IPS-NIHi7 (cell line): Measurements from ENCODE around the gene CSPG5.

ENCODE experiments used
- DNase-seq: peaks from one replicate; pipeline ENCODE4 v3.0.0; 2012; ENCODE audit warnings: mixed read lengths; ENCODE audit errors: extremely low spot score

The CSPG5 gene, protein sequence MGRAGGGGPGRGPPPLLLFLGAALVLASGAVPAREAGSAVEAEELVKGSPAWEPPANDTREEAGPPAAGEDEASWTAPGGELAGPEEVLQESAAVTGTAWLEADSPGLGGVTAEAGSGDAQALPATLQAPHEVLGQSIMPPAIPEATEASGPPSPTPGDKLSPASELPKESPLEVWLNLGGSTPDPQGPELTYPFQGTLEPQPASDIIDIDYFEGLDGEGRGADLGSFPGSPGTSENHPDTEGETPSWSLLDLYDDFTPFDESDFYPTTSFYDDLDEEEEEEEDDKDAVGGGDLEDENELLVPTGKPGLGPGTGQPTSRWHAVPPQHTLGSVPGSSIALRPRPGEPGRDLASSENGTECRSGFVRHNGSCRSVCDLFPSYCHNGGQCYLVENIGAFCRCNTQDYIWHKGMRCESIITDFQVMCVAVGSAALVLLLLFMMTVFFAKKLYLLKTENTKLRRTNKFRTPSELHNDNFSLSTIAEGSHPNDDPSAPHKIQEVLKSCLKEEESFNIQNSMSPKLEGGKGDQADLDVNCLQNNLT

DNA sequence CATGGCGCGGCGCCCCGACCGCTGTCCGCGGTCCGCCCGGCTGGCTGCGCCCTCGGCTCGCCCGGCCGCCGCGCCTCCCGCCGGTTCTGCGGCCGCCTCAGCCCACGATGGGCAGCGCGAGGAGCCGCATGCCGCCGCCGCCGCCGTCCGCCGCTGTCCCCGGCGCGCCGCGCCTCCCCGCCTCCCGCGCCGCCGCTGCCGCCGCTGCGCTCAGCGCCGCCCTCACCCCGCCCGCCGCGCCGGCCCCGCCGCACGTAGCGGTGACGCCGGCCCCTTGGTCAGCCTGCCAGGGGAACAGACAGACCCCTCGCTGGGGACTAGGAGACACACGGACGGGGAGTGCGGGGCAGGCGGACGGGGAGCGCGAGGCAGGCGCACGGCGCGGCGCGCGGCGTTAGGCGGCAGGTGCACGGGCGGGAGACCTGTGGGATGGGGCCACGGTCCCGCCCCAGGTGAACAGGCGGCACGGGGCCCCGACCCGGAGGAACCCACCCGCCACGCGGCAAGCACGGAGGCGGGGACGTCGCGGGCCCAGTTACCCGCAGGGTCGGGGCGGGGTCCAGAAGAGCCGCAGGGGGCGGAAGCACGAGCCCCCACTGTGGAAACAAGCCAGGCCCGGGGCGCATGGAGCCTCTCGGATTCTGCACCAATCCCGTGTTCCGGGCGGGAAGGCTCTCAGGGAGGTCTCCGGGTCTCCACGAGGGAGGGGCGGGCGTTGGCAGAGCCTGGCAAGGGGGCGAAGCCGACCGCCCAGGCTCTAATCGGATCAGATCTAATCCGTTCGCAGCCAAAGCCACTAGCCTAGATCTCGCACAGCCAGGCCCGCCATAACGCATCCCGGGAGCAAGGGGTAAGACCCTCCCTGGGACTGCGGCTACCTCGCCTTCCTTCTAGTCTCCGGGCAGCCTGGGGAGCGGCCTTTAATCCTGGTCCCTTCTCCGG, at the start of gene CSPG5:
Gene CSPG5, minus strand, starts transcription at position 175 of the 942 bp plus-strand sequence. Its CDS starts 172 bp downstream, at position 3.
- peak; percentile 56 for DNase-seq

- no peak for DNase-seq
Measured at GRCh38 chr3:47628426-47628825, 49.8 kb upstream of the CSPG5 start.

DNA sequence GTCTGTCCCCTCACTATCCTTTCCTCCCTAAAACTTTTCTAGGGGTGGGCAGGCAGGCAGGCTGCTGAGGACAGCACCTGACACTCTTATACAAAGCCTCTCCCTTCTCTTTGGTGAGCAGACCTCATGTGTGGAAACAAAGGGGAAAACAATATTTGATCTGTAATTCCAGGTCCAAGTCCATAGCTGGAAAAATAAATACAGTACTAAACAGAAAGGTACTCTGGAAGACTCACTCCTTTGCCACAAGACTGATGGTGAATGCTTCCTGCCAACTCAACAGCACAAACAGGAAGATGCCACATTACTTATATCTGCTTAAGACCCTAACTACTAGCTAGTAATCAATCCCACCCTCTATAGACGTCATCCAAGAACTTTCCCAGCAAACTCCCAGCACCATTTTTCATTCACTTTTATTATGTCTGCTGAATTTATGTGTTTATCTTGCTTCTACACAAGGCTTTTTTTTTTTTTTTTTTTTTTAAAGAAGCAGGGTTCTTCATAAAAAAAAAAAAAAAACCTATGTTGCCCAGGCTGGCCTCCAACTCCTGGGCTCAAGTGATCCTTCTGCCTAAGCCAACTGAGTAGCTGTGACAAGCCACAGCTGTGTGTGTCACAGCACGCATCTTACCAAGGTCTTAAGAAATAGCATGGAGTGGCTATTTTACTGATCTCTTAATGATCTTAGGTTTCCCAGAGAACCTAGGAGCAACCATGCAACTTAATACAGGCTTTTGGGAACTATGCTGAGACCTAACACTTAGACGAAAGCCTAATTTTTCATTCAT, 44.2 kb upstream of the CSPG5 start:
- DNase-seq: no peak

- DNase-seq: no peak
Measured at GRCh38 chr3:47617086-47618010, 38.7 kb upstream of the CSPG5 start.

DNA sequence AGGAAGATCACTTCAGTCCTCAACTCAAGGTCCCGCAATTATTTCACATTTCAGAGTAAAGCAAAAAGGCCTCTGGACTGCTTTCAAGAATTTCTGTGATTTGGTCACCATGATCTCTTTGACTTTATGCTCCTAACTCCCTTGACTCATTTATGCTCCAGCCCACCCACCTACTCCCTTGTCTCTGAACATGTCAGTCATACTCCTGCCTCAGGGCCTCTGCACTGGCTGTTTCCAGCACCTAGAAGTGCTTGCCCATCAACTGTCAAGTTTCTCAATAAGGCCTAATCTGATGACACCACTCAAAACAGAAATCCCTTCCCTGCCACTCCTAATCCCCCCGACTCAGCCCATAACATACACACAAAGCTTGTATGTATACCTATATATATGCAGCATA, 36.1 kb upstream of the CSPG5 start:
- DNase-seq: no peak

GRCh38 chr3:47613722-47614121, 35.1 kb upstream of the CSPG5 start:
- DNase-seq: no peak

DNA sequence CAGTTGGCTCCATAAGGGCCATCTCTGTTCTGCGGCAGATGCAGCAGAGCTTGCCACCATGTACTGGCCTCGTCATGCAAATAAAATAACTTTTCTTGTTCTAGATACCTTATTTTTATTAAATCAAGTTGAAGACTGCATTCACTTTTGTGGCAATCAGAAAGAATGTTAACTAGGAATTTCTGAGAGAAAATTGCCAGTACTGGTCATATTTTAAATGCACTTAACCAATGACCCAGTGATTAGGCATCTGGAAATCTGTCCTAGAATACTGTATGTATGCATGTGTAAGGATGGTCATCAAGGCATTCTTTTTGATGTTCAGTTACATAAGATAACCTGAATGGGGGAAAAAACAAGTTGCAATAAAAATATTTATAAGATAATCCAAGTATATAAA, 34.2 kb upstream of the CSPG5 start:
- DNase-seq: no peak

- no peak for DNase-seq
Measured at GRCh38 chr3:47612178-47612577, 33.5 kb upstream of the CSPG5 start.

GRCh38 chr3:47611576-47611975, 32.9 kb upstream of the CSPG5 start:
- DNase-seq: no peak

DNA sequence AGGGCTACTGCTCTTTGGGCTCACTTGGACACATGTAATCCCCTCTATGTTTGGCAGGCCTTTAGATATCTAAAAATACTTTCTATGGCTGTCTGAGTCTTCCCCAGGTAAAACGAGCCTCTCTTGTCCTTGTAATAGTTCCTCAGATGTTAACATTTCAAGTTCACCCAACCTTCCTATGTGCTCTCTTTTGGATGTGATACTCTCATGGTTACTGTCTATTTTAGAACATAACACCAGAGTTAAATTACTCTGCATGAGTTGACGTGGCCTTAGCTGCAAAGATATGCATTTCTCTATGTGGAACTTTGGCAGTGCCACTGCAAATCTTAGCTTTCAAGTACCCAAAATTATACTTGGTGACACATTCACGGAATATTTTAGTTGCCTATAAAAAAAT, 31.9 kb upstream of the CSPG5 start:
- no peak for DNase-seq

GRCh38 chr3:47607335-47607734, 28.7 kb upstream of the CSPG5 start:
- no peak for DNase-seq

DNA sequence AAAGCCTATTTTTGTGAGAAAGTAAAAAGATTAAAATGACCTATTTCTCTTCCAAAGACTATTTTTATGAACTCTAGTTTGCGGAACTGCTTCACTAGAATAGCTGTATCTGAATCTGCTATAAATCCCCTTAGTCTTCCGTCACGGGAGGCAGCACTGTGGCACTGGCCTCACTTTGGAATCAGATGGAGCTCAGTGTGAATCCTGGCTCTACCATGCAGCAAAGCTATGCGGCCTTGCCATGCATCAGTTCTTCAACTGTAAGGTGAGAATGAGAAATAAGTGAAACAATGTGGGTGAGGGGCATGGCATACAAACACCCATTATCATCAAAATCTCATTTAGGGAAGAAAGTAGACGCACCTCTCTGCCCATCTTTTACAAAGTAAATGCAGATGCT, 27.5 kb upstream of the CSPG5 start:
- no peak for DNase-seq

- DNase-seq: no peak
Measured at GRCh38 chr3:47605652-47606051, 27.0 kb upstream of the CSPG5 start.

GRCh38 chr3:47604145-47604544, 25.5 kb upstream of the CSPG5 start:
- DNase-seq: no peak

- no peak for DNase-seq
Measured at GRCh38 chr3:47603332-47603731, 24.7 kb upstream of the CSPG5 start.

- DNase-seq: no peak
Measured at GRCh38 chr3:47601281-47601680, 22.6 kb upstream of the CSPG5 start.

DNA sequence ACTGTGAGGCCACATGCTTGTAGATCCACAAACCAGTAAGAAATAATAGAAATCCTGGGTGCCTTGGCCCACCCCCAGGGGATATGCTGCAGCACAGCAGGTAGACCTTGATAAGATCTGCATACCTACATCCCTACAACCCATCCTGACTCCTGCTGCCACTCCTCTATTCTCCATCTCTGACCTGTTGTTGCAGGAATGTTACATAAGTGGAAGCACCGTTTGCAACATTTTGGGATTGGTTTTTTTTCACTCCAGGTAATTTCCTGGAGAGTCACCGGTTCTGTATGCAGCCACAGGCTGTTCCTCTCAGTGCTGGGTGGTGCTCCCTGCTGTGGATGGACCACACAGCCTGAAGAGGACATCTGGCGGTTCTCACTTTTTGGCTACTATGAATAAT, 16.1 kb upstream of the CSPG5 start:
- DNase-seq: peak; percentile 35

- DNase-seq: no peak
Measured at GRCh38 chr3:47592066-47592795, 13.6 kb upstream of the CSPG5 start.

GRCh38 chr3:47590216-47590615, 11.6 kb upstream of the CSPG5 start:
- no peak for DNase-seq

DNA sequence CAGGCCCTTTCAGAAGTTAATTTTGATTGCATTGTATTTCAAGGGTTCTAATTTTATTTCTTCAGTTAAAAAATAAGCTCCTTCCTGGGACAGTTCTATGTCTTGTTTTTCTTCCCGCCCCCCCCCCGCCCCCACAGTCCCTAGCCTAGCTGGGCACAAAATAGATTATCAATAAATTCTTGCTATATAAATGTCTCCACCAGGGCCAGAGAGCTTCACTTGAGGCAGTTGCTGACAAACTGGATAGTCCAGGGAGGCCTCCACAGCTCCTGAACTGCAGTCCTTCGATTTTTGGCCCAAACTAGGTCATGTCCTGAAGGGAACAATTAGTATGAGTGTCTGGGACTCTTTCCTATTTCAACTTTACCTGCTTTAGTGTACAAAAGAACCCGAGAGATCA, 9.9 kb upstream of the CSPG5 start:
- DNase-seq: no peak
